SKM-1 treated with dmso at 0.1 percent for 144 hours (cell line): Measurements from ENCODE around the gene RIMKLA.

Experiments
- DNase-seq: peaks from one replicate; lab custom pipeline; 2025; ENCODE audit not compliant: unreplicated experiment; lab: John Stamatoyannopoulos, UW

The RIMKLA gene

GRCh38 chr1:42427240-42427639, 46.6 kb downstream of the RIMKLA start:
- DNase-seq, result no peak

GRCh38 chr1:42429603-42430002, 49.0 kb downstream of the RIMKLA start:
- DNase-seq, result no peak

- DNase-seq, result no peak
Measured at GRCh38 chr1:42430286-42431135, 49.9 kb downstream of the RIMKLA start.

- DNase-seq, result no peak
Measured at GRCh38 chr1:42431514-42431913, 50.9 kb downstream of the RIMKLA start.

GRCh38 chr1:42432714-42433113, 52.1 kb downstream of the RIMKLA start:
- DNase-seq, result no peak

GRCh38 chr1:42433369-42433768, 52.8 kb downstream of the RIMKLA start:
- no peak for DNase-seq

GRCh38 chr1:42434340-42434739, 53.7 kb downstream of the RIMKLA start:
- DNase-seq, result no peak

GRCh38 chr1:42439940-42440339, 59.3 kb downstream of the RIMKLA start:
- no peak for DNase-seq

- DNase-seq, result peak; percentile 39
Measured at GRCh38 chr1:42442662-42443061, 62.1 kb downstream of the RIMKLA start.

- no peak for DNase-seq
Measured at GRCh38 chr1:42449256-42449655, 68.7 kb downstream of the RIMKLA start.

GRCh38 chr1:42450061-42450460, 69.5 kb downstream of the RIMKLA start:
- DNase-seq, result no peak

- DNase-seq, result no peak
Measured at GRCh38 chr1:42453386-42453785, 72.8 kb downstream of the RIMKLA start.

- DNase-seq, result no peak
Measured at GRCh38 chr1:42454403-42454802, 73.8 kb downstream of the RIMKLA start.

GRCh38 chr1:42456010-42456753, 75.6 kb downstream of the RIMKLA start, which contains the start of the genes PPCS and ZMYND12:
Gene PPCS (plus strand): TSS chr1:42456543. CDS start chr1:42456566, 23 bp downstream.
Gene ZMYND12 (minus strand): TSS chr1:42456022. CDS start chr1:42455997, 25 bp downstream.
- DNase-seq, result peak; percentile 76

GRCh38 chr1:42456754-42457089, 76.1 kb downstream of the RIMKLA start:
- DNase-seq, result peak; percentile 16

GRCh38 chr1:42461196-42461595, 80.6 kb downstream of the RIMKLA start:
- DNase-seq, result no peak

GRCh38 chr1:42462828-42463763, 82.5 kb downstream of the RIMKLA start, which contains the start of gene CCDC30:
Gene CCDC30 (plus strand): TSS chr1:42463286. CDS start chr1:42480552, 17,266 bp downstream.
- peak; percentile 95 for DNase-seq

GRCh38 chr1:42463921-42464320, 83.3 kb downstream of the RIMKLA start:
- no peak for DNase-seq

GRCh38 chr1:42466030-42466429, 85.4 kb downstream of the RIMKLA start:
- DNase-seq, result no peak

GRCh38 chr1:42469727-42470126, 89.1 kb downstream of the RIMKLA start:
- DNase-seq, result no peak
